Adrenal gland (tissue), 12 donors: ENCODE measurements around the gene PDCD4. TPM values are rescaled to one million over a fixed set of nuclear protein-coding genes. Genes with fewer than 3 reads are reported as not detected.

Source experiments
- DNase-seq, 7 donors: peaks; one replicate each; pipeline ENCODE4 v3.0.0-alpha.2; 2019 to 2020
- H3K27ac ChIP-seq, 5 donors: fragments of 200-600 bp; sonication (generic) in 4 of 5; 1 replicate in 3 of 5; 2 replicates in 2 of 5; pipeline versions ENCODE4 v1.5.1 to v1.8.0; 2016 to 2020; ENCODE audit warnings: mild to moderate bottlenecking in 1 of 5
- H3K27me3 ChIP-seq: fragments of 200-600 bp; 2 replicates; pipeline ENCODE4 v1.8.0; 2021
- H3K36me3 ChIP-seq, 2 donors: fragments of 200-600 bp; replicated peaks in 1 of 2; 1 replicate in 1 of 2; 2 replicates in 1 of 2; pipeline versions ENCODE4 v1.5.1 to v1.8.0; 2018 to 2022
- H3K4me1 ChIP-seq, 2 donors: fragments of 200-600 bp; replicated peaks in 1 of 2; 1 replicate in 1 of 2; 2 replicates in 1 of 2; pipeline versions ENCODE4 v1.5.1 to v1.8.0; 2018 to 2021
- H3K4me3 ChIP-seq, 4 donors: fragments of 200-600 bp; sonication (generic) in 3 of 4; one replicate each; pipeline ENCODE4 v1.5.1; 2016 to 2018
- H3K9me3 ChIP-seq, 3 donors: fragments of 200-600 bp; sonication (generic) in 1 of 3; replicated peaks in 1 of 3; 1 replicate in 2 of 3; 2 replicates in 1 of 3; pipeline versions ENCODE4 v1.5.1 to v1.8.0; 2016 to 2021
- POLR2A ChIP-seq, 2 donors: fragments of 450-650 bp; IDR thresholded peaks; one replicate each; pipeline ENCODE4 v1.6.1; 2017; ENCODE audit warnings: antibody characterized with exemption in 2 of 2, mild to moderate bottlenecking in 2 of 2, moderate library complexity in 1 of 2
- WGBS, 4 donors: extraction: QIAGEN DNeasy Blood & Tissue Kit in 2 of 4; methylation state at CpG; one replicate each; pipeline versions ENCODE4 v1.1.5 to v1.1.7; 2013 to 2017; 5-methylcytosine and 5-hydroxymethylcytosine counted together
- intact Hi-C, 2 donors: fragments of 100-400 bp; cut with DNase I; formaldehyde crosslinking; loops; one replicate each; pipeline versions ENCODE4 v1.14.1 to v1.15.0; 2022 to 2023
- polyA plus RNA-seq, 3 donors: library from polyadenylated mRNA; stranded (reverse); fragments of 200-250 nt in 2 of 3; fragments of 350-450 nt in 1 of 3; fragmentation: Illumina TruSeq in 1 of 3; extraction: RNeasy Lipid Tissue Mini Kit (QIAGEN cat#74804) in 1 of 3; gene quantifications; one replicate each; pipeline ENCODE4 v1.2.3, GENCODE V29; 2013 to 2014
- total RNA-seq, 9 donors: library from RNA; depleted of rRNA in 4 of 9; stranded (reverse); fragments of >200 nt in 4 of 9; fragments of 120-200 nt in 1 of 9; fragmentation: NEBNext Ultra II Directional in 1 of 9; extraction: Animal tissue kit (Norgen Biotek cat#: 25700) in 1 of 9; gene quantifications; one replicate each; pipeline versions ENCODE4 v1.1.0 to v1.2.4, GENCODE V29; 2013 to 2023
- TF ChIP-seq, protein P1 (sequence below), 6 experiments: fragments of 450-650 bp in 4 of 6; fragments of 200-600 bp in 2 of 6; sonication (generic) in 1 of 6; IDR thresholded peaks; 1 replicate in 5 of 6; 2 replicates in 1 of 6; pipeline versions ENCODE4 v1.5.1 to v1.8.0; 2016 to 2021; ENCODE audit warnings: antibody characterized with exemption in 6 of 6, mild to moderate bottlenecking in 2 of 6, moderate library complexity in 1 of 6
- donor health status: healthy with polysubstance abuse.
- donor health status: Bipolar disorder and iron deficiency.
- donor health status: DM: yes; HTN: yes; CAD: no.
- donor health status: DM: no; HTN: no; CAD: no.
- donor health status: DM: no; HTN: no; CAD: no.
- donor health status: DM: yes; HTN: yes; CAD: no.

Gene PDCD4
- total and polyA plus RNA-seq, 12 donors: 16.8 to 150 (median 44.8) TPM

- H3K9me3 ChIP-seq: peaks cover 0 to 7% (median 0%) of the 10 kb centered on the region in 3 donors
- H3K27me3 ChIP-seq: no peaks in the 10 kb centered on the region
- H3K27ac ChIP-seq: no peak overlapping the region
- H3K4me3 ChIP-seq: no peak overlapping the region
- no peak for DNase-seq
- no peak for TF ChIP-seq POLR2A (IDR thresholded peaks at IDR 0.05)
- TF ChIP-seq, protein P1, sequence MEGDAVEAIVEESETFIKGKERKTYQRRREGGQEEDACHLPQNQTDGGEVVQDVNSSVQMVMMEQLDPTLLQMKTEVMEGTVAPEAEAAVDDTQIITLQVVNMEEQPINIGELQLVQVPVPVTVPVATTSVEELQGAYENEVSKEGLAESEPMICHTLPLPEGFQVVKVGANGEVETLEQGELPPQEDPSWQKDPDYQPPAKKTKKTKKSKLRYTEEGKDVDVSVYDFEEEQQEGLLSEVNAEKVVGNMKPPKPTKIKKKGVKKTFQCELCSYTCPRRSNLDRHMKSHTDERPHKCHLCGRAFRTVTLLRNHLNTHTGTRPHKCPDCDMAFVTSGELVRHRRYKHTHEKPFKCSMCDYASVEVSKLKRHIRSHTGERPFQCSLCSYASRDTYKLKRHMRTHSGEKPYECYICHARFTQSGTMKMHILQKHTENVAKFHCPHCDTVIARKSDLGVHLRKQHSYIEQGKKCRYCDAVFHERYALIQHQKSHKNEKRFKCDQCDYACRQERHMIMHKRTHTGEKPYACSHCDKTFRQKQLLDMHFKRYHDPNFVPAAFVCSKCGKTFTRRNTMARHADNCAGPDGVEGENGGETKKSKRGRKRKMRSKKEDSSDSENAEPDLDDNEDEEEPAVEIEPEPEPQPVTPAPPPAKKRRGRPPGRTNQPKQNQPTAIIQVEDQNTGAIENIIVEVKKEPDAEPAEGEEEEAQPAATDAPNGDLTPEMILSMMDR (IDR thresholded peaks at IDR 0.05): no peak
- H3K4me1 ChIP-seq: peaks cover 8 to 36% of the 10 kb centered on the region in 2 donors
- WGBS, 4 donors: 71 to 74% (median 72%) methylated on average over 2 of the region's 2 CpGs
- no peaks in the 10 kb centered on the region for H3K36me3 ChIP-seq
- intact Hi-C loops: no loop called here
Measured at GRCh38 chr10:110923856-110924493, 52.2 kb downstream of the PDCD4 start.

- H3K9me3 ChIP-seq: peaks cover 0 to 7% (median 0%) of the 10 kb centered on the region in 3 donors
- intact Hi-C loops: no loop called here
- no peak overlapping the region for H3K4me3 ChIP-seq
- H3K4me1 ChIP-seq: peaks cover 6 to 28% of the 10 kb centered on the region in 2 donors
- no peaks in the 10 kb centered on the region for H3K27me3 ChIP-seq
- 95 to 98% (median 98%) methylated on average over 2 of the region's 2 CpGs for WGBS, 4 donors
- TF ChIP-seq, protein P1 (IDR thresholded peaks at IDR 0.05): no peak
- TF ChIP-seq POLR2A (IDR thresholded peaks at IDR 0.05): no peak
- H3K27ac ChIP-seq: no peak overlapping the region
- no peak for DNase-seq
- no peaks in the 10 kb centered on the region for H3K36me3 ChIP-seq
Measured at GRCh38 chr10:110927461-110927860, 55.7 kb downstream of the PDCD4 start.

DNA sequence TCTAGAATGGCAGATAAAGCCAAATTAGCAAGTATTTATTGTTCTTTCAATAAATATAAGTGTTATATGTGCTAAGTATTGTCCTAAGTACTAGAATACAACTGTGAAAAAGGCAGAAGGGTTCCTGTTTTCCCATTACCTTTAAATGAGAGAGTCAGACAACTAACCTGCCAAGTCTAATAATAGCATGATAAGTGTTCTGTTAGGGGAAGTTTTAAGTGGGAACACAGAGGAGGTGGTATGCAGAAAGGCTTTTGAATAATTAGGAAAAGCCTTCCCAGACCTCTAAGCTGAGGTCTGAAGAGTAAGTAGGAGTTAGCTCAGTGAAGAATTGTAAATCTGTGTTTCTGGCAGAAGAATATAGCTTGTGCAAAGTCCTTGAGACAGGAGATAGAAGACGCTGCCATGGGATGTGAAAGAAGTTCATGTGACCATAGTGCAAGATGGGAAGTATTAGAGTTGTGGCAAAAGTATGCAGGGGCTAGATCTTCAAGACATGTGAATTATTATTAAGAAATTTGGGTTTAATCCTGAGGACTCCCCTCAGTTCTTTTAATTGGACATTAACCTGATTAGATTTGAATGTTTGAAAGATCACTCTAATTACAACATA lies 60.1 kb downstream of the PDCD4 start:
- TF ChIP-seq, protein P1 (IDR thresholded peaks at IDR 0.05): no peak
- no peak for TF ChIP-seq POLR2A (IDR thresholded peaks at IDR 0.05)
- Histone ChIP-seq H3K4me1 (peaks cover 6 to 20% of the 10 kb centered on the region in 2 donors), H3K4me3 (no peak overlapping the region), H3K9me3 (peaks cover 0 to 5% (median 0%) of the 10 kb centered on the region in 3 donors), H3K27me3 (no peaks in the 10 kb centered on the region), H3K36me3 (no peaks in the 10 kb centered on the region), H3K27ac (no peak overlapping the region)
- DNase-seq: no peak
- intact Hi-C loops: no loop called here
- WGBS, 4 donors: 10 to 36% (median 26%) methylated on average over 1 of the region's 1 CpG

- DNase-seq: no peak
- Histone ChIP-seq H3K27me3 (no peaks in the 10 kb centered on the region), H3K27ac (no peak overlapping the region), H3K4me1 (peaks cover 6 to 20% of the 10 kb centered on the region in 2 donors), H3K4me3 (no peak overlapping the region), H3K9me3 (no peaks in the 10 kb centered on the region), H3K36me3 (no peaks in the 10 kb centered on the region)
- 54 to 75% (median 68%) methylated on average over 1 of the region's 1 CpG for WGBS, 4 donors
- TF ChIP-seq, protein P1 (IDR thresholded peaks at IDR 0.05): no peak
- TF ChIP-seq POLR2A (IDR thresholded peaks at IDR 0.05): no peak
- intact Hi-C loops: no loop called here
Measured at GRCh38 chr10:110932505-110933180, 60.9 kb downstream of the PDCD4 start.
